ENCODE results near the gene ELK4. TPM values are rescaled to one million over a fixed set of nuclear protein-coding genes. Genes with fewer than 3 reads are reported as not detected.

The ELK4 gene
- total and polyA plus RNA-seq, 2 experiments from 2014 or later, result 5.1 to 16.4 TPM

- H3K4me1 ChIP-seq (ENCODE audit: insufficient read depth), result peaks cover 19% of the 10 kb centered on the region
- no peak overlapping the region for H3K27ac ChIP-seq
Measured at GRCh38 chr1:205627956-205628355, 3.9 kb downstream of the ELK4 start.

DNA sequence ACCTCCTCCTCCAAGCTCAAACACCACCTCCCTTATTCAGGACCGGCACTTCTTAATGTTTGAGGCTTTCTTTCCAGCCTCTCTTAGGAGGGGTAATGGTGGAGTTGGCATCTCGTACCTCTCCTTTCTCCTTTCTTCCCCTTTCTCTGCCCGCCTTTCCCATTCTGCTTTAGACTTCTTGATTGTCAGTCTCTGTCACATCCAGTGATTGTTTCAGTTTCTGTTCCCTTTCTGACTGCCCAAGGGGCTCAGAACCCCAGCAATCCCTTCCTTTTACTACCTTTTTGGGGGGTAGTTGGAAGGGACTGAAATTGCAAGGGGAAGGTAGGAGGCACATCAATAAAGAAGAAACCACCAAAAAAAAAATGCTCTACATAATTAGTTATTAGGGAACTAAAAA is 5.6 kb downstream of the ELK4 start:
- H3K9me2 ChIP-seq (ENCODE audit: insufficient read depth), result no peaks in the 10 kb centered on the region
- no peak for TF ChIP-seq EZH2 (IDR thresholded peaks at IDR 0.05; ENCODE audit: insufficient read depth, poor library complexity, severe bottlenecking)
- no peak for TF ChIP-seq EZH2phosphoT487 (IDR thresholded peaks at IDR 0.05; ENCODE audit: insufficient read depth, low read depth)
- H3K4me2 ChIP-seq (ENCODE audit: unreplicated experiment), result no peak overlapping the region
- H3K36me3 ChIP-seq (ENCODE audit: low read depth), result peaks cover 13% of the 10 kb centered on the region; the same call in 1 of the 2 replicates
- H3K79me2 ChIP-seq (ENCODE audit: insufficient read depth), result peaks cover 99% of the 10 kb centered on the region
- DNase-seq, result no peak
- H4K20me1 ChIP-seq (ENCODE audit: insufficient read depth), result no peaks in the 10 kb centered on the region
- in situ Hi-C loops (cut with MboI), result no loop called here
- 97 to 100% methylated on average over 3 of the region's 3 CpGs for WGBS, 2 experiments (ENCODE audit: low coverage in 1 of 2, low lambda C conversion rate in 2 of 2, missing lambda C conversion rate in 2 of 2)
- H3K4me1 ChIP-seq (ENCODE audit: insufficient read depth), result peaks cover 15% of the 10 kb centered on the region
- H3K4me3 ChIP-seq, result no peak overlapping the region
- H3K9me3 ChIP-seq (ENCODE audit: low read depth), result no peaks in the 10 kb centered on the region
- no peaks in the 10 kb centered on the region for H3K27me3 ChIP-seq (replicated peaks; ENCODE audit: insufficient read depth)
- H3F3A ChIP-seq (ENCODE audit: insufficient read depth), result peaks cover 12% of the 10 kb centered on the region
- H2AFZ ChIP-seq, result no peak overlapping the region
- no peak overlapping the region for H3K27ac ChIP-seq
- no peak overlapping the region for H3K9ac ChIP-seq

More at GRCh38 chr1:205627956-205628355, 3.9 kb downstream of the ELK4 start:
- no peak for DNase-seq
- Histone ChIP-seq H3K36me3 (ENCODE audit: low read depth) (0 out of 2 replicates have a peak, but pooled peaks cover 6% of the 10 kb centered on the region), H3K9me2 (ENCODE audit: insufficient read depth) (no peaks in the 10 kb centered on the region), H3K9me3 (ENCODE audit: low read depth) (no peaks in the 10 kb centered on the region), H3K27me3 (replicated peaks; ENCODE audit: insufficient read depth) (no peaks in the 10 kb centered on the region), H3K4me2 (ENCODE audit: unreplicated experiment) (no peak overlapping the region), H2AFZ (no peak overlapping the region), H4K20me1 (ENCODE audit: insufficient read depth) (no peaks in the 10 kb centered on the region), H3K79me2 (ENCODE audit: insufficient read depth) (peaks cover 82% of the 10 kb centered on the region), H3F3A (ENCODE audit: insufficient read depth) (peaks cover 21% of the 10 kb centered on the region), H3K4me3 (no peak overlapping the region), H3K9ac (no peak overlapping the region)
- TF ChIP-seq EZH2 (IDR thresholded peaks at IDR 0.05; ENCODE audit: insufficient read depth, poor library complexity, severe bottlenecking), result no peak
- no peak for TF ChIP-seq EZH2phosphoT487 (IDR thresholded peaks at IDR 0.05; ENCODE audit: insufficient read depth, low read depth)
- in situ Hi-C loops (cut with MboI), result no loop called here
- WGBS, 2 experiments (ENCODE audit: low coverage in 1 of 2, low lambda C conversion rate in 2 of 2, missing lambda C conversion rate in 2 of 2), result 91 to 95% methylated on average over 8 of the region's 8 CpGs

- Histone ChIP-seq H3K9me2 (ENCODE audit: insufficient read depth) (no peaks in the 10 kb centered on the region), H3K79me2 (ENCODE audit: insufficient read depth) (peaks cover 97% of the 10 kb centered on the region), H3F3A (ENCODE audit: insufficient read depth) (no peaks in the 10 kb centered on the region), H3K9ac (no peak overlapping the region), H3K4me1 (ENCODE audit: insufficient read depth) (peaks cover 8% of the 10 kb centered on the region), H4K20me1 (ENCODE audit: insufficient read depth) (no peaks in the 10 kb centered on the region), H3K36me3 (ENCODE audit: low read depth) (peaks cover 25% of the 10 kb centered on the region), H3K27ac (no peak overlapping the region), H3K27me3 (replicated peaks; ENCODE audit: insufficient read depth) (no peaks in the 10 kb centered on the region), H3K4me2 (ENCODE audit: unreplicated experiment) (no peak overlapping the region), H3K9me3 (ENCODE audit: low read depth) (no peaks in the 10 kb centered on the region), H3K4me3 (no peak overlapping the region), H2AFZ (no peak overlapping the region)
- TF ChIP-seq EZH2phosphoT487 (IDR thresholded peaks at IDR 0.05; ENCODE audit: insufficient read depth, low read depth) (no peak), EZH2 (IDR thresholded peaks at IDR 0.05; ENCODE audit: insufficient read depth, poor library complexity, severe bottlenecking) (no peak)
- 82 to 90% methylated on average over 4 of the region's 4 CpGs for WGBS, 2 experiments (ENCODE audit: low coverage in 1 of 2, low lambda C conversion rate in 2 of 2, missing lambda C conversion rate in 2 of 2)
- no peak for DNase-seq
- in situ Hi-C loops (cut with MboI), result no loop called here
Measured at GRCh38 chr1:205623646-205624045, 8.2 kb downstream of the ELK4 start.

DNA sequence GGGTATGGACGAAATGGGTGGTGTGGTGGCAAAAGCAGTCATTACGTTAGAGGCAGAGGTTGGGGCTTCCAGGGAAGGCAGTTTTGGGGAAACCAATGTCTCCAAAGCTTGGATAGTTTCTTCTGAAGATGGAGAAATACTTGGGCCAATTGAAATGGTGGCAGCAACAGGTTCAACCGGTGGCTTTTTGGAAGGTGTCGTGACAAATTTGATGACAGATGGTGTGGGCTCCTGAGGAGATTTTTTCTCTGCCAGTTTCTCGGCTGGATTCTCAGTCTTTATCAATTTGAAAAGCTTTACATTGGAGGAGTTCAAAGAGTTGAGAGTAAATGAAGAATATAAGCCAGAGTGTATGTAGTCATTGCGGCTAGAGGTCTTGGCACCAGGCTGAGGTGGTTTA is 11.5 kb downstream of the ELK4 start:
- DNase-seq, result no peak
- in situ Hi-C loops (cut with MboI), result no loop called here
- Histone ChIP-seq H3K4me3 (no peak overlapping the region), H3K27ac (no peak overlapping the region), H3F3A (ENCODE audit: insufficient read depth) (no peaks in the 10 kb centered on the region), H2AFZ (no peak overlapping the region), H4K20me1 (ENCODE audit: insufficient read depth) (no peaks in the 10 kb centered on the region), H3K79me2 (ENCODE audit: insufficient read depth) (peaks cover 78% of the 10 kb centered on the region), H3K4me2 (ENCODE audit: unreplicated experiment) (no peak overlapping the region), H3K9me2 (ENCODE audit: insufficient read depth) (no peaks in the 10 kb centered on the region), H3K4me1 (ENCODE audit: insufficient read depth) (peaks cover 8% of the 10 kb centered on the region), H3K27me3 (replicated peaks; ENCODE audit: insufficient read depth) (no peaks in the 10 kb centered on the region), H3K36me3 (ENCODE audit: low read depth) (peaks cover 46% of the 10 kb centered on the region), H3K9ac (no peak overlapping the region), H3K9me3 (ENCODE audit: low read depth) (no peaks in the 10 kb centered on the region)
- TF ChIP-seq EZH2phosphoT487 (IDR thresholded peaks at IDR 0.05; ENCODE audit: insufficient read depth, low read depth) (no peak), EZH2 (IDR thresholded peaks at IDR 0.05; ENCODE audit: insufficient read depth, poor library complexity, severe bottlenecking) (no peak)
- WGBS, 2 experiments (ENCODE audit: low coverage in 1 of 2, low lambda C conversion rate in 2 of 2, missing lambda C conversion rate in 2 of 2), result 87 to 95% methylated on average over 6 of the region's 6 CpGs

- peaks cover 8% of the 10 kb centered on the region for H3K4me1 ChIP-seq (ENCODE audit: insufficient read depth)
- peaks cover 70% of the 10 kb centered on the region for H3K79me2 ChIP-seq (ENCODE audit: insufficient read depth)
- peaks cover 52% of the 10 kb centered on the region for H3K36me3 ChIP-seq (ENCODE audit: low read depth)
- H3K4me3 ChIP-seq, result no peak overlapping the region
- no peak overlapping the region for H3K27ac ChIP-seq
- in situ Hi-C loops (cut with MboI), result no loop called here
- no peak overlapping the region for H2AFZ ChIP-seq
- H4K20me1 ChIP-seq (ENCODE audit: insufficient read depth), result no peaks in the 10 kb centered on the region
- H3K9me2 ChIP-seq (ENCODE audit: insufficient read depth), result no peaks in the 10 kb centered on the region
- no peak overlapping the region for H3K9ac ChIP-seq
- no peaks in the 10 kb centered on the region for H3F3A ChIP-seq (ENCODE audit: insufficient read depth)
- no peaks in the 10 kb centered on the region for H3K27me3 ChIP-seq (replicated peaks; ENCODE audit: insufficient read depth)
- no peak overlapping the region for H3K4me2 ChIP-seq (ENCODE audit: unreplicated experiment)
- TF ChIP-seq EZH2 (IDR thresholded peaks at IDR 0.05; ENCODE audit: insufficient read depth, poor library complexity, severe bottlenecking) (no peak), EZH2phosphoT487 (IDR thresholded peaks at IDR 0.05; ENCODE audit: insufficient read depth, low read depth) (no peak)
- 87 to 94% methylated on average over 3 of the region's 3 CpGs for WGBS, 2 experiments (ENCODE audit: low coverage in 1 of 2, low lambda C conversion rate in 2 of 2, missing lambda C conversion rate in 2 of 2)
- DNase-seq, result no peak
- no peaks in the 10 kb centered on the region for H3K9me3 ChIP-seq (ENCODE audit: low read depth)
Measured at GRCh38 chr1:205619376-205619775, 12.4 kb downstream of the ELK4 start.
